GM10266 (cell line): Measurements from ENCODE around the gene TNFRSF19.

Experiments used
- DNase-seq: peaks from one replicate; pipeline ENCODE4 v3.0.0; 2012; ENCODE audit errors: extremely low spot score
- TF ChIP-seq, protein P1 (sequence below): IDR thresholded peaks from 2 replicates; pipeline ENCODE4 v1.5.1; 2012; ENCODE audit warnings: mild to moderate bottlenecking, low read depth; ENCODE audit not compliant: control insufficient read depth, insufficient read depth; ENCODE audit errors: missing control alignments

TNFRSF19 gene

DNA sequence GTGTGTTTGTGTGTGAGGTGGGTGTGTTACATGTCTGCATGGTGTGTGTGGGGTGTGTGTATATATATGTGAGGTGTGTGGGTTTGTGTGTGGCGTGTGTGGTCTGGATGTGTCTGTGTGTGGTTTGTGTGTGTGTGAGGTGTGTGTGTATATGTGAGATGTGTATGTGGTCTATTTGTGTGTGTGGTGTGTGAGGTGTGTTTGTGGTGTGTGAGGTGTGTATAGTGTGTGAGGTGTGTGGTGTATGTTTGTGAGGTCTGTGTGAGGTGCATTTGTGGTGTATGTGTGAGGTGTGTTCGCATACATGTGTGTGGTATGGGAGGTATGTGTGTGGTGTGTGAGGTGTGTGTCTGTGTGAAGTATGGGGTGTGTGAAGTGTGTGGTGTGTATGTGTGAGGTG, 12.5 kb upstream of the TNFRSF19 start:
- no peak for DNase-seq
- TF ChIP-seq, protein P1, sequence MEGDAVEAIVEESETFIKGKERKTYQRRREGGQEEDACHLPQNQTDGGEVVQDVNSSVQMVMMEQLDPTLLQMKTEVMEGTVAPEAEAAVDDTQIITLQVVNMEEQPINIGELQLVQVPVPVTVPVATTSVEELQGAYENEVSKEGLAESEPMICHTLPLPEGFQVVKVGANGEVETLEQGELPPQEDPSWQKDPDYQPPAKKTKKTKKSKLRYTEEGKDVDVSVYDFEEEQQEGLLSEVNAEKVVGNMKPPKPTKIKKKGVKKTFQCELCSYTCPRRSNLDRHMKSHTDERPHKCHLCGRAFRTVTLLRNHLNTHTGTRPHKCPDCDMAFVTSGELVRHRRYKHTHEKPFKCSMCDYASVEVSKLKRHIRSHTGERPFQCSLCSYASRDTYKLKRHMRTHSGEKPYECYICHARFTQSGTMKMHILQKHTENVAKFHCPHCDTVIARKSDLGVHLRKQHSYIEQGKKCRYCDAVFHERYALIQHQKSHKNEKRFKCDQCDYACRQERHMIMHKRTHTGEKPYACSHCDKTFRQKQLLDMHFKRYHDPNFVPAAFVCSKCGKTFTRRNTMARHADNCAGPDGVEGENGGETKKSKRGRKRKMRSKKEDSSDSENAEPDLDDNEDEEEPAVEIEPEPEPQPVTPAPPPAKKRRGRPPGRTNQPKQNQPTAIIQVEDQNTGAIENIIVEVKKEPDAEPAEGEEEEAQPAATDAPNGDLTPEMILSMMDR: no peak

DNA sequence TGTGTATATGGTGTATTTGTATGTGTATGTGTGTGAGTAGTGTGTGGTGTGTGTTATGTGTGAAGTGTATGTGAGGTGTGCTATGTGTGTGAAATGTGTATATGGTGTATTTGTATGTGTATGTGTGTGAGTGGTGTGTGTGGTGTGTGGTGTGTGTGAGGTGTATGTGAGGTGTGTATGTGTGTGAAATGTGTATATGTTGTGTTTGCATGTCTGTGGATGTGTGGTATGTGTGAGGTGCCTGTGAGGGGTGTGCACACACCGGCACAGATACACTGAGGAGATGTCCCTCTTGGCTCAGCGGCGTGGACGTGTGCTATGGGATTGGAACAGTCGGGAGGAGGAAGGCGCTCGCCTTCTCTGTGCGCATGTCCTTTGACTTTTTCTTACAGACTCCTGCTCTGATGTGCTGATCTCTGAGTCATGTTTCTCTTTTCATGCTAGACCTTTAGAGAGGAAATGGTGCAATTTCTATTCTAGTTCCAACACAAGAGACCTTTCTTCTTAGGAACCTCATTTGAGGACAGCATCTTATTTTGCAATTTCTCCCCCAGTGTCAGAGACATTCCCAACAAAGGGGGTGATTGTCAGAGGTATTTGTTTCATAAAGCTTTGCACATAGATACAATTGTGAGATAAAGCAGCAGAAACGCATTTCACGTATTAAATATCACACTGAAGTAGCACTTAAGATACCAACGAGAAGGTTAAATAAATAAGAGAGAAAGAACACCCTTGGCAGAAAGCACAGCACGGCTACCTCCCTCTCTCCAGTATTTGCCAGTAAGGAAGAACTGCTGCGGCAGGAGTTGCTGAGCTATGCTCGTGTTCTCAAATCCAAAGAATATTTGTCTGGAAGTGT, 11.3 kb upstream of the TNFRSF19 start:
- DNase-seq: peak; percentile 50
- TF ChIP-seq, protein P1: no peak

DNA sequence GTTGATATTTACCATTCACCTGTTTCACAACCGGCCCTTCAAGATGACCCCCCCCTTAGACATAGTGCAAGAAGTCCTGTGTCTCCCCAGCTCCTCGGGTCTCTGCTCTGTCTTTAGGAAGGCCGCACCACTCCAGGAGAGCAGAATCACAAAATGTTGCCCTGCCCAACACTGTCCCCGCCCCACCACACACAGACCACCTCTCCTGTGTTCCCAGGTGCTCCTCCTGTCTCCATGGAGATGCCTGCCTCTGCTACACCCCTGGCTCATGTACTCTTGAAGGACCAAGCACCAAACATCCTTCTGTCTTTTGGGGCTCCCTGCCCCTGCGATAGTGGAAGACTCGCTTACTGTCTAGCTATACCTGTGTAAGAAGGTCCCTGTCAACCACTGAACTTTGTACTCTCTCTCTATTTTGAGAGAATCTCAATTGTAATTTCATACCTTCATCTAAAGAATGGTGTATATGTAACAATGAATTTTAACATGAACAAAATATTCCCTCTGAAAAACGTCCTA, 9.6 kb upstream of the TNFRSF19 start:
- TF ChIP-seq, protein P1: no peak
- DNase-seq: no peak

DNA sequence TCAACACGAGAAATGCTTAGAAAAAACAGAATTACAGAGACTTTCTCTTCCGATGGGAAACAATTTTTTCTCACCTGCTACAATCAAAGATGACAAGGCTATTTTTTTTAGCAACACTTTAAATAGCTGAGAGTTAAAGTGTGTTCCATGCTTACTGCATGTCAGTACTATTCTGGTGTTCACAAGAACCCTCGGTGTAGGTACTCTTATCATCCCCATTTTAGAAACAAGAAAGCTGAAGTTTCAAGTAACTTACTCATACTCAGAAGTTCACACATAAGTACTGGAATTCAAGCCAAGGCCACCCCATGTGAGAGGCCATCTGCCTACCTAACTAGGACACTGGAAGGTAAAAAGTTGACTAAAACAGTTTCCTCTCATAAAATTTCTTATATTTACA, 9.0 kb upstream of the TNFRSF19 start:
- DNase-seq: peak; percentile 63
- TF ChIP-seq, protein P1: no peak

DNA sequence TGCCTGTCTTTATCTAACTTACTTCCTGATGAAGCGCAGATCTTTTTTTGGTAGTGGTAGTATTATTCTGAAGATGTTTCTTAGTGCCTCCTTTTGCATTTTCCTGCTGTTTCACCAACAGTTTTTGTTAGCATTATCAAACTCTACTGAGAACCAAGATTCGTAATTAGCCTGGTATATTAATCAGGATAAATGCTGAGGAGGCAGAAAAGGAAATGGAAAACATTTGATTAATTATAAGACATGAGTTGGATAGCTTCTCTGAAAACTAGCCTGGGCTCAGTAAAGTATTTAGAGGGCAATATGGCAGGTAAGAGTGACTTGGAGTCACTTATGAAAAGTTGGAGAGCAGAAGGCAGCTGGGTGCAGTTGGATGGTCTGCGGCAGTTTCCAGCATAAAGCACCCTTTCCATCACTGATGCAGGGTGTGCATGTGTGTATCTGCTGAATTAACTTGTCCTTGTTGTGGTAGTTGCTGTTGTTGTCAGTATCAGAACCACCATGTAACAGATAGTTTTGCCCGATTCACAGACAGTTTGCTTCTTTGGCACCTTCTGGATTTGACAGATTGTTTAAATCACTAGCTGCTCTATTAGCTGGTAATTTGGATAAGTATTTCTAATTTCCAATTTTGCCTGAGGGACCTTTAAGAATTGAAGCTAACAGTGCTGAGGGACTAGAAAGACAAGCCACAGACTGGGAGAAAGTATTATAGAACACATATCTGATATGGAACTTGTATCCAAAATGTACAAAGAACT, 6.9 kb upstream of the TNFRSF19 start:
- no peak for DNase-seq
- TF ChIP-seq, protein P1: no peak

DNA sequence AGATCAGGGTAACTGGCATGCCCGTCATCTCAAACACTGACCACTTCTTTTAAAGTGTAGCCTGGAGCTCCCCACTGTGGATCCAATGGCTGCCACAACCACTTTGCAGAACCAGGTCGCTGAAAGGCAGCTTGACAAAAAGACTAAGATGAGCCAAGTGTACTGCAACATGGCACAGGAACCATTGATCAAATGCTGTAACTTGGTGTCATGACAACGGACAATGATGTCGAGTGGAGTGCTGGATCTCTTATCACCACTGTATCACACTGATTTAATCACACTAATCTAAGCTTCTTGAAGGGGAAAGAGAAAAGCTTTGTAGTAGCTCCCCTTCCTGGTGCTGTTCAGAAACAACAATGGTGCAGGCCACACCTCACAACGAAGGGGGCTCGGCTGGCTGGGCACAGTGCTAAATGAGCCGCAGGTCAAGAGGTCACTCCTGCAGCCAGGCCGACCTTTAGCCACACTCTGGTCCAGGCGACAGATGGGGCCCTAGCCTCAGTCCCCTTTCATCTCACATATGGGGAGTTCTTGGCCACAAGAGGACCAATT, 2.2 kb upstream of the TNFRSF19 start:
- TF ChIP-seq, protein P1: peak; percentile 31
- no peak for DNase-seq
